Memory B cell (primary cell): ENCODE data around the gene EMD.
A peak's percentile ranks its signal among the peaks of the same experiment; 100 is the strongest.

Source experiments
- ATAC-seq: fragments of 150-1000 bp; cut with Tn5 transposase; 2 replicates; pipeline ENCODE4 v1.10.0; 2021; ENCODE audit warnings: low read depth, mild to moderate bottlenecking, moderate library complexity
- DNase-seq, 2 donors: peaks; one replicate each; pipeline ENCODE4 v3.0.0; 2022; ENCODE audit warnings: low spot score in 2 of 2
- H3K27ac Mint-ChIP-seq: one replicate; pipeline ENCODE4 v1.8.0; 2022; ENCODE audit warnings: mild to moderate bottlenecking, moderate library complexity, mixed read lengths
- H3K27me3 Mint-ChIP-seq: one replicate; pipeline ENCODE4 v1.8.0; 2022; ENCODE audit warnings: mixed read lengths
- H3K36me3 Mint-ChIP-seq: one replicate; pipeline ENCODE4 v1.8.0; 2022; ENCODE audit warnings: mild to moderate bottlenecking, mixed read lengths
- H3K4me1 Mint-ChIP-seq: one replicate; pipeline ENCODE4 v1.8.0; 2022; ENCODE audit warnings: mixed read lengths
- H3K4me3 Mint-ChIP-seq: one replicate; pipeline ENCODE4 v1.8.0; 2022; ENCODE audit warnings: mild to moderate bottlenecking, moderate library complexity, mixed read lengths
- H3K9me3 Mint-ChIP-seq: one replicate; pipeline ENCODE4 v1.8.0; 2022; ENCODE audit warnings: mixed read lengths

EMD gene

DNA sequence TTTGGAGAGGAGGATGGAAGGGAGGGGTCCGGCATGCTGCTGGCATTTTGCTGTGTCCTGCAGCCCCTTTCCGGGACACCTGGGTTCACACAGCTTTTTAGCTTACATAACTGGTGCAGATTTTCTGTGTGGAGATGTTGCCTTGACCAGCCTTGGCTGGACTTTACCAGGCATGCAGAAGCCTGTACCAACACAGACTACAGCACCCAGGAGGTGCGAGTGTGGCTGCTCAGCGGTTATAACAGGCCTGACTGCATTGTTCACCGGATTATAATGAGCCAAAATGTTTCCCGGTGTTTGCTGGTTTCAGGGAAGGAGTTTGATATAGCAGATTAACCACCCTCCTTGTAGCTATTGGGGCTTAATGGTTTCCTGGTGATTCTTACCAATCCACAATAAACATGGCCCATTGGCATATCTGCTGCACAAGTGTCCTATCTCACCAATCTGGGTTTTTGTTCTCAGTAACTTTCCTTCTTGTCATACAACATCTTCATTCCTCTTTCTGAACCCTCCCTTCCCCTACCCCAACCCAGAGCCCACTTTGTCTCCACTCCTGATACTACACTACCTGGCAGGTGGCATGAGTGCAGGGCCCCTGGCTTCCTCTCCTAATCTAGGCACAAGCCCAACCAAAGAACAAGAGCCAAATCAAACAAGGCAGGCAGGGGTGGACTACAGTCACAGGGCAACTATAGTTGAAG lies 23.0 kb downstream of the EMD start:
- peaks cover 10% of the 10 kb centered on the region for H3K4me1 Mint-ChIP-seq
- no peak overlapping the region for H3K27ac Mint-ChIP-seq
- no peak for ATAC-seq
- no peaks in the 10 kb centered on the region for H3K27me3 Mint-ChIP-seq
- no peak for DNase-seq
- no peak overlapping the region for H3K4me3 Mint-ChIP-seq
- peaks cover 11% of the 10 kb centered on the region for H3K36me3 Mint-ChIP-seq
- H3K9me3 Mint-ChIP-seq: no peaks in the 10 kb centered on the region

DNA sequence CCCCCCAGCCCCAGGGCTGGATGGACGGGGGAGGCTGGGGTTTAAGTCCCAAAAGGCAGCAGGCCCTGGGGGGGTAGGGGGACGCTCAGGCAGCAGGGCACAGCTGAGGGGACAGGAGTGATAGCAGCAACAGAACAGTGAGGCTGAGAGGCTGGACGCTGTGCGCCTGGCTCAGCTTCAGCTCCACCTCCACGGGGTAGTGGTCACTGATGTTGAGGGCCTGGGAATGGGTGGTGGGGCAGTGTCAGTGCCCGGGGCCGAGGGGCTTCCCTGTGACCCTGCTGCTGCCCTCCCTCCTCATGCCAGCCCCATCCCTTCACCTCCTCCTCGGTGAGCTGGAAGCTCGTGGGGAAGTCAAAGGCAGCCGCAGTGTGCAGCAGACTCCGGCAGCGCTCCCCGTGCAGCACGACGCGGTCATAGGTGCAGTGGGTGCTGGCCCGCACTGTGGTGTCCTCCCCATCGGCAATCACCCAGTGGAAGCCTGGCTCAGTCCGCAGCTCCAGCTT lies 23.6 kb downstream of the EMD start:
- peaks cover 11% of the 10 kb centered on the region for H3K36me3 Mint-ChIP-seq
- no peak overlapping the region for H3K27ac Mint-ChIP-seq
- no peaks in the 10 kb centered on the region for H3K27me3 Mint-ChIP-seq
- H3K9me3 Mint-ChIP-seq: no peaks in the 10 kb centered on the region
- DNase-seq: no peak
- H3K4me3 Mint-ChIP-seq: no peak overlapping the region
- no peak for ATAC-seq
- H3K4me1 Mint-ChIP-seq: peaks cover 10% of the 10 kb centered on the region

GRCh38 chrX:154403192-154403591 lies 24.1 kb downstream of the EMD start:
- ATAC-seq (no peak), DNase-seq (no peak)
- H3K4me1 Mint-ChIP-seq: peaks cover 10% of the 10 kb centered on the region
- no peaks in the 10 kb centered on the region for H3K27me3 Mint-ChIP-seq
- no peak overlapping the region for H3K27ac Mint-ChIP-seq
- no peaks in the 10 kb centered on the region for H3K9me3 Mint-ChIP-seq
- peaks cover 11% of the 10 kb centered on the region for H3K36me3 Mint-ChIP-seq
- H3K4me3 Mint-ChIP-seq: no peak overlapping the region

DNA sequence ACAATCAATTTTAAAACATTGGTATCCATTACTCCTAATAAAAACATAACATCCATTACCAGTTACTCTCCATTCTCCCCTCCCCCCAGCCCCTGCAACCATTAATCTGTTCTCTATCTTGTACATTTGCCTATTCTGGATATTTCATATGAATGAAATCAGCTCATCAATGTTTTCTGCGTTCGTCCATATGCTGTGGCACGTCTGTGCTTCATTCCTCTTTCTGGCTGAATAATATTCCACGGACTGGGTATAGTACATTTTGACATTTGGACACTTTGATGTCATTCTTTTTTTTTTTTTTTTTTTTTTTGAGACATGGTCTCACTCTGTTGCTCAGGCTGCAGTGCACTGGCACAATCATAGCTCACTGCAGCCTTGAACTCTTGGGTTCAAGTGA lies 24.8 kb downstream of the EMD start:
- no peak overlapping the region for H3K4me3 Mint-ChIP-seq
- no peak overlapping the region for H3K27ac Mint-ChIP-seq
- ATAC-seq: no peak

GRCh38 chrX:154404625-154405192 lies 25.6 kb downstream of the EMD start:
- no peak for ATAC-seq
- Mint-ChIP-seq H3K9me3 (no peaks in the 10 kb centered on the region), H3K4me3 (no peak overlapping the region), H3K27ac (no peak overlapping the region), H3K36me3 (peaks cover 4% of the 10 kb centered on the region), H3K27me3 (no peaks in the 10 kb centered on the region), H3K4me1 (peaks cover 9% of the 10 kb centered on the region)
- no peak for DNase-seq

More for the DNA sequence above, 24.8 kb downstream of the EMD start:
- no peaks in the 10 kb centered on the region for H3K9me3 Mint-ChIP-seq
- no peak for DNase-seq
- H3K4me1 Mint-ChIP-seq: peaks cover 11% of the 10 kb centered on the region
- H3K36me3 Mint-ChIP-seq: peaks cover 8% of the 10 kb centered on the region
- no peaks in the 10 kb centered on the region for H3K27me3 Mint-ChIP-seq

GRCh38 chrX:154408659-154409221 lies 29.6 kb downstream of the EMD start:
- H3K36me3 Mint-ChIP-seq: peaks cover 4% of the 10 kb centered on the region
- H3K27ac Mint-ChIP-seq: peak overlapping the region; percentile 52
- H3K9me3 Mint-ChIP-seq: no peaks in the 10 kb centered on the region
- peaks cover 12% of the 10 kb centered on the region for H3K4me1 Mint-ChIP-seq
- DNase-seq: no peak
- peak overlapping the region; percentile 78 for H3K4me3 Mint-ChIP-seq
- no peak for ATAC-seq
- no peaks in the 10 kb centered on the region for H3K27me3 Mint-ChIP-seq

DNA sequence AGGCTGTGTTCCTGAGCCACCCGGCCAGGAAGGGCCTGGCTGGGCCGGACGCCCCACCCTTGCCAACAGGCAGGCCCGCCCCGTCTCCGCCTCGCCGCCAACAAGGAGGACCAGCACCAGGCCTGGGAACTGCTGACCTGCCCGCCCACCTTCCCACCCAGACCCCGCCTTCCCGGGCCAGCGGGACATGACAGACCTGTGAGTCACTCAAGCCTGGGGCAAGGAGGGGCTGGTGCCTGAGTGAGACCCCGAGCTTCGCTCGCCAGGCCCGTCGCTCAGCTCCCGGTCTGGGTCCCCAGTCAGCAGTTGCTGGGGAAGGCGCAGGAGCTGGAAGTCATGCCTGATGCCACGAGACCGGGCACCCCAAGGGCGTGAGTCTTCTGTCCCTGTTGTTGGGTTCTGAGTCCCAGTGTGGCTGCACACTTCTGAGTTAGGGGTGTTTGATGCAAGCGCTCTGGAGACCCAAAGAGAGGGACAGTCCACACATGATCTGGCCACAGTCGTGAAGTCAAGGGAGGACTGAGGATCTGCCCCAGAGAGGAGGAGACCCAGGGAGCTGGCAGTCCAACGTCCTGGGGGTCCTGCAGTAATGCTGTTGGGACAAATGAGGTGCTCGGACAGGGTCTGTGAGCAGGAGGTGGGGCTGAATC lies 30.3 kb downstream of the EMD start, which contains the start of gene DNASE1L1:
TSS of gene DNASE1L1 (minus strand) at position 33 of the 650 bp plus-strand sequence. CDS start 3,686 bp downstream, outside the sequence.
- no peaks in the 10 kb centered on the region for H3K9me3 Mint-ChIP-seq
- DNase-seq (no peak), ATAC-seq (no peak)
- peak within 1 kb of the TSS; percentile 52 for H3K27ac Mint-ChIP-seq
- peaks cover 12% of the 10 kb centered on the region for H3K4me1 Mint-ChIP-seq
- no peaks in the 10 kb centered on the region for H3K27me3 Mint-ChIP-seq
- H3K4me3 Mint-ChIP-seq: peak within 1 kb of the TSS; percentile 78
- H3K36me3 Mint-ChIP-seq: peaks cover 4% of the 10 kb centered on the region

DNA sequence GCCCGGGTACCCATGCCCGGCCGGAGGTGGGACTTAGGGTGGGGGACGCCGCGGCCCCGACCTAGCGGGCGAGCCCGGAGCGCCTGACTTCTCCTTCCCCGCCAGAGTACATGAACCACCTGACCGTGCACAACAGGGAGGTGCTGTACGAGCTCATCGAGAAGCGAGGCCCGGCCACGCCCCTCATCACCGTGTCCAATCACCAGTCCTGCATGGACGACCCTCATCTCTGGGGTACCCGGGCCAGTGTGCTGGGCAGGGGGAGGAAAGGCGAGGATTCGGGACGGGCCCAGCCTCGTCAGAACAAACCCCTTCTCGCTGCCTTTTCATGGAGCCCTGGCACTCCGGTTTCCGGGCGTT lies 32.9 kb downstream of the EMD start:
- peak in 1 of 2 donors; percentile 34 for DNase-seq
- Mint-ChIP-seq H3K27me3 (no peaks in the 10 kb centered on the region), H3K4me1 (peaks cover 17% of the 10 kb centered on the region), H3K27ac (no peak overlapping the region), H3K4me3 (peak overlapping the region; percentile 81), H3K9me3 (no peaks in the 10 kb centered on the region), H3K36me3 (peaks cover 6% of the 10 kb centered on the region)
- peak; percentile 61 for ATAC-seq

DNA sequence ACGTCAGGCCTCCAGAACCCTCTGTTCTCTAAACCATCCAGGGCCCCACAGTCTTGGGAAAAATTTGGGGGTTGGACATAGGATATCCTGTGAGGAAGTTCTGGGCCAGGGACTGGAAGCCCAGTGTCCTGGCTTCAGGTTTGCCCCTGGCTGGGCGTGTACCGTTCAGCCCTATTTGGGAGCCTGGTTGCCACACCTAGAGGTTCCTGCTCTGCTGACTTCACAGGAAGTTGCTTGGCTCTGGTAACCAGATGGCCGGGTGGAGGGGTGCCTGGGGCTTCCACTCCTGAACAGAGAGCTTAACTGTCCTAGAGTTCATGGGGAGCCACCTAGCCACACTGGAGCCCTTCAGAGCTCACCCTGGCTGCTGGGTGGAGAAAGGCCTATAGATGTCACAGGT lies 33.4 kb downstream of the EMD start:
- Mint-ChIP-seq H3K4me1 (peaks cover 17% of the 10 kb centered on the region), H3K27me3 (no peaks in the 10 kb centered on the region), H3K36me3 (peaks cover 6% of the 10 kb centered on the region), H3K4me3 (peak overlapping the region; percentile 81), H3K27ac (peak overlapping the region; percentile 73), H3K9me3 (no peaks in the 10 kb centered on the region)
- DNase-seq (no peak), ATAC-seq (peak; percentile 68)

- H3K27ac Mint-ChIP-seq: no peak overlapping the region
- H3K4me3 Mint-ChIP-seq: no peak overlapping the region
- DNase-seq: no peak
- H3K36me3 Mint-ChIP-seq: peaks cover 6% of the 10 kb centered on the region
- H3K27me3 Mint-ChIP-seq: no peaks in the 10 kb centered on the region
- no peak for ATAC-seq
- H3K9me3 Mint-ChIP-seq: no peaks in the 10 kb centered on the region
- peaks cover 17% of the 10 kb centered on the region for H3K4me1 Mint-ChIP-seq
Measured at GRCh38 chrX:154413142-154413541, 34.0 kb downstream of the EMD start.

DNA sequence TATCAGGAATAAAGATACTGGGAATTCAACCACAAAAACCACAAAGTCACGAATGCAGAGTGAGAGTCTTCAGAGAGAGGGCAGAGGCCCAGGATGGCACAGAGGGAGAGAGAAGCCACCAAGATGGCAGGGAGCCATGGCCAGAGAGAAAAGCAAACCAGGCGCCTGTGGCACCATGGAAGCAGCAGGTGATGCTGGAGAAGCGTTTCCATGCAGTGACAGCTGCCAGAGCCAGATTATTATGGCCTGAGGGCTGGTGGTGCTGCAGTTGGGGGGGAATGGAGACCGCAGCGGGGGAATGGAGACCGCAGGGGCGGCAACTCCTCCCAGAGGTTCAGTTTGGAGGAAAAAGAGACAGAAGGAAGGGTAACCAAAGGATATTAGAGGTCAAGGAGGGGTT lies 38.1 kb downstream of the EMD start:
- DNase-seq (no peak), ATAC-seq (no peak)
- Mint-ChIP-seq H3K9me3 (no peaks in the 10 kb centered on the region), H3K4me3 (no peak overlapping the region), H3K36me3 (peaks cover 6% of the 10 kb centered on the region), H3K4me1 (peaks cover 14% of the 10 kb centered on the region), H3K27me3 (no peaks in the 10 kb centered on the region), H3K27ac (no peak overlapping the region)

DNA sequence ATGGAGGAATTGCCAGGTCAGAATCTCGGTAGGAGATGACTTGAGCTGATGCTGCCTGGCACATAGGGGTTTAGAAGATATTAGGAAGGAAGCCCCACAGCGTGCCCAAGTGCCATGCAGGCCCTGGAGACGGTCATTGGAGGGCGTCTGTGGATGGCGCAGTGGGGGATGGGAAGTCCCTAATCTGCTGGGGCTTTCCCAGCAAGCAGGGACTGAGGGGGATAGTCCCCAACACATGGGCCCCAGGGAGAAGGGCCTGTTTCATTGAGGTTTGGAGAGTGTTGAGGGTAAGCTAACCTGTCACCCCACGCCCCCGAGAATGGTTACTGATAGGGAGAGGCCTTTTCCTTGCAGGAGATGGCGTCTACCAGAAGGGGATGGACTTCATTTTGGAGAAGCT lies 40.1 kb downstream of the EMD start:
- H3K27me3 Mint-ChIP-seq: no peaks in the 10 kb centered on the region
- H3K4me3 Mint-ChIP-seq: no peak overlapping the region
- H3K27ac Mint-ChIP-seq: no peak overlapping the region
- H3K9me3 Mint-ChIP-seq: no peaks in the 10 kb centered on the region
- peaks cover 3% of the 10 kb centered on the region for H3K36me3 Mint-ChIP-seq
- peaks cover 9% of the 10 kb centered on the region for H3K4me1 Mint-ChIP-seq
- ATAC-seq: peak; percentile 81
- no peak for DNase-seq

- H3K4me3 Mint-ChIP-seq: no peak overlapping the region
- H3K9me3 Mint-ChIP-seq: no peaks in the 10 kb centered on the region
- peaks cover 3% of the 10 kb centered on the region for H3K36me3 Mint-ChIP-seq
- peaks cover 9% of the 10 kb centered on the region for H3K4me1 Mint-ChIP-seq
- DNase-seq (no peak), ATAC-seq (no peak)
- H3K27me3 Mint-ChIP-seq: no peaks in the 10 kb centered on the region
- no peak overlapping the region for H3K27ac Mint-ChIP-seq
Measured at GRCh38 chrX:154419688-154420401, 40.8 kb downstream of the EMD start.

DNA sequence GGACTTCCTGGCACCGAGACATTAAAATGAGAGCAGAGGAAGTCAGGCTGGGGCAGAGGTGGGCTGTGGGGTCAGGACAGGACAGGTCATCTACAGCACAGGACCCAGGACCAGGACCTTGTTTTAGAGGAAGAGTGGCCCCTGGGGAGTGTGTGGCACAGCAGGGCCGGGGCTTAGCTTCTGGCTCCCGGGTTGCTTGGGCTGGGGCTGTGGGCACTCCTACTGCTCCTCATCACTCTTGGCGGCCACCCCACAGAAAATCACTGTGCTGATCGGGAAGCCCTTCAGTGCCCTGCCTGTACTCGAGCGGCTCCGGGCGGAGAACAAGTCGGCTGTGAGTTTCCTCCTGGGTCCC lies 41.3 kb downstream of the EMD start:
- no peak overlapping the region for H3K27ac Mint-ChIP-seq
- H3K4me1 Mint-ChIP-seq: peaks cover 7% of the 10 kb centered on the region
- H3K36me3 Mint-ChIP-seq: peaks cover under 1% of the 10 kb centered on the region
- no peaks in the 10 kb centered on the region for H3K9me3 Mint-ChIP-seq
- H3K27me3 Mint-ChIP-seq: no peaks in the 10 kb centered on the region
- ATAC-seq (no peak), DNase-seq (no peak)
- no peak overlapping the region for H3K4me3 Mint-ChIP-seq
